ENCODE data around the gene DRC7. TPM values are rescaled to one million over a fixed set of nuclear protein-coding genes. Genes with fewer than 3 reads are reported as not detected.

Gene DRC7
- total RNA-seq, 1 donor from 2014 or later: not detected

- FAIRE-seq: no peak
- Histone ChIP-seq H3K4me3 (ENCODE audit: low read depth, low read length) (no peak overlapping the region), H3K27me3 (ENCODE audit: control insufficient read depth, insufficient read depth, low read length) (no peaks in the 10 kb centered on the region), H3K36me3 (ENCODE audit: control insufficient read depth, insufficient read depth, low read length) (peaks cover 11% of the 10 kb centered on the region)
- no peak for DNase-seq (ENCODE audit: low read depth)
- TF ChIP-seq, protein P1, sequence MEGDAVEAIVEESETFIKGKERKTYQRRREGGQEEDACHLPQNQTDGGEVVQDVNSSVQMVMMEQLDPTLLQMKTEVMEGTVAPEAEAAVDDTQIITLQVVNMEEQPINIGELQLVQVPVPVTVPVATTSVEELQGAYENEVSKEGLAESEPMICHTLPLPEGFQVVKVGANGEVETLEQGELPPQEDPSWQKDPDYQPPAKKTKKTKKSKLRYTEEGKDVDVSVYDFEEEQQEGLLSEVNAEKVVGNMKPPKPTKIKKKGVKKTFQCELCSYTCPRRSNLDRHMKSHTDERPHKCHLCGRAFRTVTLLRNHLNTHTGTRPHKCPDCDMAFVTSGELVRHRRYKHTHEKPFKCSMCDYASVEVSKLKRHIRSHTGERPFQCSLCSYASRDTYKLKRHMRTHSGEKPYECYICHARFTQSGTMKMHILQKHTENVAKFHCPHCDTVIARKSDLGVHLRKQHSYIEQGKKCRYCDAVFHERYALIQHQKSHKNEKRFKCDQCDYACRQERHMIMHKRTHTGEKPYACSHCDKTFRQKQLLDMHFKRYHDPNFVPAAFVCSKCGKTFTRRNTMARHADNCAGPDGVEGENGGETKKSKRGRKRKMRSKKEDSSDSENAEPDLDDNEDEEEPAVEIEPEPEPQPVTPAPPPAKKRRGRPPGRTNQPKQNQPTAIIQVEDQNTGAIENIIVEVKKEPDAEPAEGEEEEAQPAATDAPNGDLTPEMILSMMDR (IDR thresholded peaks at IDR 0.05; ENCODE audit: insufficient read depth, low read length, severe bottlenecking): no peak
These were observed 27.5 kb upstream of the DRC7 start for GRCh38 chr16:57667048-57667525.

GRCh38 chr16:57667526-57668262 lies 26.9 kb upstream of the DRC7 start:
- DNase-seq (ENCODE audit: low read depth) (no peak), FAIRE-seq (peak; percentile 18)
- H3K36me3 ChIP-seq (ENCODE audit: control insufficient read depth, insufficient read depth, low read length): peaks cover 10% of the 10 kb centered on the region
- TF ChIP-seq, protein P1 (IDR thresholded peaks at IDR 0.05; ENCODE audit: insufficient read depth, low read length, severe bottlenecking): peak; percentile 50
- H3K27me3 ChIP-seq (ENCODE audit: control insufficient read depth, insufficient read depth, low read length): no peaks in the 10 kb centered on the region
- no peak overlapping the region for H3K4me3 ChIP-seq (ENCODE audit: low read depth, low read length)

DNA sequence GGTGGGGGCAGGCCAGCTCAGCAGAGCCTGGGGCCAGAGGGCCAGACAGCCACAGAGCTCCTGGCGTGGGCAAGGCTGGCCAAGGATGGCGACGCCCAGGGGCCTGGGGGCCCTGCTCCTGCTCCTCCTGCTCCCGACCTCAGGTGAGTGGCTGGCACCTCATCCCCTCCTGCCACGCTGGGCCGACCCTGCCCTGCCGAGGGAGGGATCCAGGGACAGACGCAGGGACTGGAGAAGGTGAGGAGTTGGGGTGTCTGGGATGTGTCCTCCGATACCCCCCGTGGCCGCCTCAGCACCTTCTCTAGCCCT lies 26.4 kb upstream of the DRC7 start, which contains the start of gene ADGRG3:
ADGRG3 (plus strand) TSS at position 44 of the 309 bp plus-strand sequence; CDS start at position 86, 42 bp downstream.
- Histone ChIP-seq H3K27me3 (ENCODE audit: control insufficient read depth, insufficient read depth, low read length) (peaks cover 3% of the 10 kb centered on the region), H3K4me3 (ENCODE audit: low read depth, low read length) (no peak within 1 kb of the TSS), H3K36me3 (ENCODE audit: control insufficient read depth, insufficient read depth, low read length) (peaks cover 6% of the 10 kb centered on the region)
- TF ChIP-seq, protein P1 (IDR thresholded peaks at IDR 0.05; ENCODE audit: insufficient read depth, low read length, severe bottlenecking): no peak
- DNase-seq (ENCODE audit: low read depth): no peak
- FAIRE-seq: no peak

GRCh38 chr16:57668630-57669475 lies 25.8 kb upstream of the DRC7 start:
- peak; percentile 79 for FAIRE-seq
- no peak overlapping the region for H3K4me3 ChIP-seq (ENCODE audit: low read depth, low read length)
- peaks cover 7% of the 10 kb centered on the region for H3K27me3 ChIP-seq (ENCODE audit: control insufficient read depth, insufficient read depth, low read length)
- no peak for DNase-seq (ENCODE audit: low read depth)
- peaks cover 3% of the 10 kb centered on the region for H3K36me3 ChIP-seq (ENCODE audit: control insufficient read depth, insufficient read depth, low read length)
- TF ChIP-seq, protein P1 (IDR thresholded peaks at IDR 0.05; ENCODE audit: insufficient read depth, low read length, severe bottlenecking): no peak

DNA sequence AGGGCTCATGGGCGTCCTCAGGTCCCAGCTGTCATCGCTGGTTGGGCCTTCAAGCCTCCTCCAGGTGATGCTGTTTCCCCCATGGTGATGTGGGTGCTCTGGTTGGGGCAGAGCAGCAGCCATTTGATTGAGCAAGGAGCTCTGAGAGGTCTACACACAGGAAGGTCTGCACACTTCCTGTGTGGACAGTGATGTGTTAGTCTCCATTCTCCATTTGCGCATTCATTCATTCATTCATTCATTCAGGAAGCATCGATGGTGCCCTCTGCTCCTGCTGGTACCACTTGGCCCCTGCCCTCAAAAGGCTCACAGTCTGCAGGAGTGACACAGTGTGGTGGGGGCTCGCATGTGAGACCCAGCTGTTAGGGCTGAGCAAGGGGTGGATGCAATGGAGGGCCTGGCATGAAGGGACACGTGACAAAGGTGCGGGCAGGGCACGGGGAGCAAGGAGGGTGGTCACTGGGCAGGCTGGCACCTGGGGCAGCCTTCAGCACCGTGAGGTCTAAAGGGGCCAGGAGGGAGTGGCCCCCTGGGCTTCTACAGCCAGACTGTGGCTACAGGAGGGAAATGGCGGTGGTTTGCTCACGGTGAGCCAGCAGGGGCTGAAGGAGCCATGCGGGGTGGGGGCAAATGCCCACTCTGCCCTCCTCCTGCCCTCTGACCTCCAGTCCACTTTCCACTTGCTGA lies 25.0 kb upstream of the DRC7 start:
- H3K36me3 ChIP-seq (ENCODE audit: control insufficient read depth, insufficient read depth, low read length): no peaks in the 10 kb centered on the region
- H3K27me3 ChIP-seq (ENCODE audit: control insufficient read depth, insufficient read depth, low read length): peaks cover 10% of the 10 kb centered on the region
- DNase-seq (ENCODE audit: low read depth) (no peak), FAIRE-seq (peak; percentile 79)
- H3K4me3 ChIP-seq (ENCODE audit: low read depth, low read length): no peak overlapping the region
- TF ChIP-seq, protein P1 (IDR thresholded peaks at IDR 0.05; ENCODE audit: insufficient read depth, low read length, severe bottlenecking): no peak

All from bronchial epithelial cell (primary cell).